Endothelial cell of umbilical vein (primary cell): Measurements from ENCODE around the gene LFNG. TPM values are rescaled to one million over a fixed set of nuclear protein-coding genes. Genes with fewer than 3 reads are reported as not detected.
A peak's percentile ranks its signal among the peaks of the same experiment; 100 is the strongest.

Experiments
- BruUV-seq: library from RNA; stranded (reverse); fragments of 400-500 nt; replicated peaks from 2 replicates; lab custom pipeline; 2021; lab: Mats Ljungman, UMichigan
- CTCF ChIA-PET: fragments of 300-600, 350-600 bp; sonication (Branson Sonifier 250); formaldehyde crosslinking; loops from one replicate; lab custom pipeline; 2021; ENCODE audit warnings: antibody characterized with exemption, inconsistent platforms; lab: Charles Lee
- POLR2A ChIA-PET: fragments of 300-600, 350-600 bp; sonication (Branson Sonifier 250); formaldehyde crosslinking; loops from one replicate; lab custom pipeline; 2021; ENCODE audit warnings: antibody characterized with exemption, inconsistent platforms; lab: Charles Lee
- DNase-seq: peaks from one replicate; pipeline ENCODE4 v3.0.0-alpha.2; 2011; ENCODE audit warnings: low read depth, low spot score
- FAIRE-seq: peaks from 2 replicates; lab custom pipeline; 2011; peaks lifted over from hg19 to GRCh38; lab: Jason Lieb, UNC
- H2AFZ ChIP-seq: 2 replicates; pipeline ENCODE4 v1.6.0; 2012; ENCODE audit warnings: low read depth, low read length, control low read depth, inconsistent platforms
- H3K27ac ChIP-seq: 2 replicates; pipeline ENCODE4 v1.5.1; 2011; ENCODE audit warnings: low read depth, mild to moderate bottlenecking, control low read depth, low read length, moderate library complexity; ENCODE audit not compliant: insufficient read depth
- H3K27me3 ChIP-seq, 2 experiments: 2 replicates each; pipeline versions ENCODE4 v1.6.0 to v1.6.1; 2011; ENCODE audit warnings: low read length in 2 of 2, mixed read lengths in 1 of 2; ENCODE audit not compliant: control insufficient read depth in 2 of 2, insufficient read depth in 2 of 2
- H3K36me3 ChIP-seq, 2 experiments: 2 replicates in 1 of 2; 3 replicates in 1 of 2; pipeline ENCODE4 v1.5.1; 2011; ENCODE audit warnings: low read length in 2 of 2, mild to moderate bottlenecking in 1 of 2, moderate library complexity in 1 of 2; ENCODE audit not compliant: control insufficient read depth in 2 of 2, insufficient read depth in 2 of 2; ENCODE audit errors: extremely low read depth in 1 of 2
- H3K4me1 ChIP-seq: 3 replicates; pipeline ENCODE4 v1.5.1; 2011; ENCODE audit warnings: mild to moderate bottlenecking, low read length; ENCODE audit not compliant: control insufficient read depth, insufficient read depth; ENCODE audit errors: extremely low read depth
- H3K4me2 ChIP-seq: 2 replicates; pipeline ENCODE4 v1.6.1; 2011; ENCODE audit warnings: low read length, control low read depth, mixed read lengths; ENCODE audit not compliant: insufficient read depth
- H3K4me3 ChIP-seq, 3 experiments: fragments of 200-600 bp in 1 of 3; sonication (generic), shearing (Covaris generic) in 1 of 3; replicated peaks in 1 of 3; 2 replicates each; pipeline ENCODE4 v1.5.1; 2011 to 2016; ENCODE audit warnings: control low read depth in 3 of 3, low read length in 3 of 3, mild to moderate bottlenecking in 2 of 3, inconsistent platforms in 1 of 3, low read depth in 1 of 3, moderate library complexity in 1 of 3; ENCODE audit not compliant: insufficient read depth in 1 of 3
- H3K79me2 ChIP-seq: 2 replicates; pipeline ENCODE4 v1.6.0; 2012; ENCODE audit warnings: low read length, inconsistent platforms; ENCODE audit not compliant: control insufficient read depth, insufficient read depth
- H3K9ac ChIP-seq: replicated peaks from 2 replicates; pipeline ENCODE3; 2011; ENCODE audit warnings: low read length, control low read depth; ENCODE audit not compliant: insufficient read depth; ENCODE audit errors: extremely low read depth
- H3K9me1 ChIP-seq: replicated peaks from 3 replicates; pipeline ENCODE4 v1.6.0; 2011; ENCODE audit warnings: mild to moderate bottlenecking, low read length; ENCODE audit not compliant: control insufficient read depth, insufficient read depth; ENCODE audit errors: extremely low read depth
- H3K9me3 ChIP-seq: replicated peaks from 2 replicates; pipeline ENCODE4 v1.5.1; 2012; ENCODE audit warnings: low read length, inconsistent platforms; ENCODE audit not compliant: control insufficient read depth, insufficient read depth
- H4K20me1 ChIP-seq: replicated peaks from 2 replicates; pipeline ENCODE3; 2011; ENCODE audit warnings: mild to moderate bottlenecking, low read length; ENCODE audit not compliant: control insufficient read depth, insufficient read depth; ENCODE audit errors: extremely low read depth
- CTCF ChIP-seq, 2 donors: IDR thresholded peaks; 1 replicate in 1 of 2; 2 replicates in 1 of 2; pipeline ENCODE4 v1.5.1; 2011; ENCODE audit warnings: low read length in 2 of 2, mild to moderate bottlenecking in 2 of 2, moderate library complexity in 2 of 2, control low read depth in 1 of 2, inconsistent platforms in 1 of 2, low read depth in 1 of 2; ENCODE audit not compliant: insufficient read depth in 1 of 2; ENCODE audit errors: extremely low read depth in 1 of 2
- EZH2 ChIP-seq: IDR thresholded peaks from 2 replicates; pipeline ENCODE4 v1.6.1; 2012; ENCODE audit warnings: borderline replicate concordance, low read depth, mild to moderate bottlenecking, moderate library complexity, low read length, inconsistent platforms; ENCODE audit not compliant: severe bottlenecking
- FOS ChIP-seq: IDR thresholded peaks from 2 replicates; pipeline ENCODE4 v1.6.1; 2011; ENCODE audit warnings: mild to moderate bottlenecking, low read length, moderate library complexity, borderline replicate concordance; ENCODE audit not compliant: insufficient read depth
- GATA2 ChIP-seq: IDR thresholded peaks from 2 replicates; pipeline ENCODE4 v1.7.0; 2011; ENCODE audit warnings: low read depth, mild to moderate bottlenecking, moderate library complexity, mixed read lengths, low read length; ENCODE audit not compliant: insufficient read length, insufficient read depth
- JUN ChIP-seq: IDR thresholded peaks from 2 replicates; pipeline ENCODE4 v1.6.1; 2011; ENCODE audit warnings: borderline replicate concordance, low read depth; ENCODE audit not compliant: insufficient read length, insufficient read depth
- MAX ChIP-seq: IDR thresholded peaks from 2 replicates; pipeline ENCODE4 v1.6.1; 2011; ENCODE audit not compliant: insufficient read depth, insufficient read length
- MYC ChIP-seq: IDR thresholded peaks from one replicate; pipeline ENCODE4 v1.6.1; 2011; ENCODE audit warnings: mild to moderate bottlenecking, low read depth, low read length
- POLR2A ChIP-seq: IDR thresholded peaks from 2 replicates; pipeline ENCODE4 v1.6.1; 2012; ENCODE audit warnings: low read depth, mild to moderate bottlenecking, control low read depth, low read length
- POLR2AphosphoS5 ChIP-seq: IDR thresholded peaks from 2 replicates; pipeline ENCODE4 v1.6.1; 2012; ENCODE audit warnings: low read depth, mild to moderate bottlenecking, control low read depth, low read length, moderate library complexity; ENCODE audit not compliant: insufficient read depth
- dilution Hi-C: fragments of 300-500 bp; cut with MboI; formaldehyde crosslinking; loops from one replicate; pipeline ENCODE4 v1.15.0; 2019; ENCODE audit warnings: low sequenced_read_pairs; ENCODE audit not compliant: extremely low pct_ligation_motif_present
- intact Hi-C: fragments of 100-400 bp; cut with micrococcal nuclease; formaldehyde crosslinking; loops from one replicate; pipeline ENCODE4 v1.10.0; 2022
- polyA plus RNA-seq, 4 experiments: library from polyadenylated mRNA; depleted of rRNA in 3 of 4; stranded (reverse) in 3 of 4; unstranded in 1 of 4; fragments of >200 nt; gene quantifications; 2 replicates each; pipeline versions ENCODE4 v1.2.1 to v1.2.3, GENCODE V29; 2011 to 2012; ENCODE audit warnings: missing spikeins in 1 of 4
- total RNA-seq: library from RNA; stranded (reverse); gene quantifications from 2 replicates; pipeline ENCODE4 v1.2.3, GENCODE V29; 2021

The LFNG gene
- total and polyA plus RNA-seq, 2 donors (not counting 3 experiments of a cell fraction or from before 2014, with no cell fraction given), result 12.6 to 13.1 TPM

- Histone ChIP-seq H3K4me3 (no peak overlapping the region), H3K9me1 (no peaks in the 10 kb centered on the region), H3K9ac (peak overlapping the region; percentile 53), H3K27ac (peak overlapping the region; percentile 84), H4K20me1 (no peaks in the 10 kb centered on the region), H3K4me1 (peaks cover 47% of the 10 kb centered on the region), H3K9me3 (no peaks in the 10 kb centered on the region), H3K4me2 (peak overlapping the region; percentile 60), H3K27me3 (no peaks in the 10 kb centered on the region), H3K79me2 (no peaks in the 10 kb centered on the region), H3K36me3 (no peaks in the 10 kb centered on the region), H2AFZ (peak overlapping the region; percentile 10)
- intact Hi-C loops, result loop anchor here (5.0 to 10.0 kb wide), 2 partner anchors 119 kb away; partner anchors contain the start of gene CHST12
- BruUV-seq, result no TSS peak
- ChIA-PET CTCF (interaction anchor here (1.4 to 1.6 kb wide), 2 partner anchors 32 to 72 kb away, joined by 3 read pairs; partner anchors contain the start of gene BRAT1), POLR2A (no interaction called here)
- dilution Hi-C loops, result no loop called here
- no peak for TF ChIP-seq EZH2
- TF ChIP-seq MYC, result no peak
- no peak for TF ChIP-seq POLR2AphosphoS5
- FAIRE-seq (no peak), DNase-seq (no peak)
These were observed 3.9 kb downstream of the LFNG start for GRCh38 chr7:2523461-2523936.

GRCh38 chr7:2523941-2524807 is 4.6 kb downstream of the LFNG start:
- H3K9me3 ChIP-seq, result no peaks in the 10 kb centered on the region
- CTCF ChIA-PET, result interaction anchor here (1.6 kb wide), 1 partner anchor 32 kb away, joined by 3 read pairs; the partner anchor contains the start of gene BRAT1
- peaks cover 49% of the 10 kb centered on the region for H3K4me1 ChIP-seq
- peak; percentile 88 for FAIRE-seq
- peak overlapping the region; percentile 53 for H3K9ac ChIP-seq
- no peaks in the 10 kb centered on the region for H3K9me1 ChIP-seq
- dilution Hi-C loops (no loop called here), intact Hi-C loops (loop anchor here (5.0 to 10.0 kb wide), 2 partner anchors 118 to 119 kb away; partner anchors contain the start of gene CHST12)
- TF ChIP-seq POLR2AphosphoS5 (peak; percentile 47), POLR2A (peak; percentile 23), CTCF (IDR thresholded peaks at IDR 0.05; ENCODE audit: extremely low read depth in 1 of 2, insufficient read depth in 1 of 2, low read depth in 1 of 2, low read length in 2 of 2) (no peak), JUN (peak; percentile 19), MYC (no peak), MAX (no peak), FOS (peak; percentile 70), EZH2 (no peak), GATA2 (no peak)
- no peaks in the 10 kb centered on the region for H4K20me1 ChIP-seq
- H3K27ac ChIP-seq, result peak overlapping the region; percentile 84
- peak overlapping the region; percentile 10 for H2AFZ ChIP-seq
- no peaks in the 10 kb centered on the region for H3K36me3 ChIP-seq
- DNase-seq, result peak; percentile 83
- H3K79me2 ChIP-seq, result no peaks in the 10 kb centered on the region
- no peak overlapping the region for H3K4me3 ChIP-seq
- no TSS peak for BruUV-seq
- H3K27me3 ChIP-seq, result no peaks in the 10 kb centered on the region
- H3K4me2 ChIP-seq, result peak overlapping the region; percentile 9
- POLR2A ChIA-PET, result interaction anchor here (0.6 kb wide), 1 partner anchor 60 kb away, joined by 9 read pairs; no protein-coding TSS in a partner anchor
